IMR-90 (cell line): ENCODE results near the gene MED17. TPM values are rescaled to one million over a fixed set of nuclear protein-coding genes. Genes with fewer than 3 reads are reported as not detected.

Experiments
- ATAC-seq: fragments of 200-7000 bp; cut with Tn5 transposase; 2 replicates; pipeline ENCODE4 v1.9.1; 2020; ENCODE audit warnings: low read depth, mild to moderate bottlenecking, moderate library complexity
- BruUV-seq: library from RNA; stranded (reverse); fragments of 400-500 nt; replicated peaks from 2 replicates; lab custom pipeline; 2021; lab: Mats Ljungman, UMichigan
- CTCF ChIA-PET: fragments of 300-600 bp; formaldehyde crosslinking; extraction: SDS; loops from one replicate; lab custom pipeline; 2021; ENCODE audit warnings: antibody characterized with exemption; lab: Yijun Ruan, JAX
- POLR2A ChIA-PET: fragments of 300-600 bp; sonication (Branson Sonifier 250); formaldehyde crosslinking; loops from one replicate; lab custom pipeline; 2022; ENCODE audit warnings: antibody characterized with exemption; ENCODE audit not compliant: unreplicated experiment; lab: Charles Lee
- DNase-seq: peaks from one replicate; pipeline ENCODE4 v3.0.0; 2013
- H2AFZ ChIP-seq: replicated peaks from 2 replicates; pipeline ENCODE3; 2013; ENCODE audit warnings: low read length, mild to moderate bottlenecking; ENCODE audit not compliant: poor library complexity
- H2AK5ac ChIP-seq: 2 replicates; pipeline ENCODE4 v1.6.1; 2013; ENCODE audit warnings: low read depth, low read length, inconsistent platforms
- H2AK9ac ChIP-seq: replicated peaks from 2 replicates; pipeline ENCODE3; 2013; ENCODE audit warnings: mild to moderate bottlenecking, low read depth, low read length, moderate library complexity; ENCODE audit not compliant: poor library complexity
- H2BK120ac ChIP-seq: 2 replicates; pipeline ENCODE4 v1.6.1; 2013; ENCODE audit warnings: low read depth, low read length, inconsistent platforms
- H2BK15ac ChIP-seq: 3 replicates; pipeline ENCODE4 v1.6.1; 2013; ENCODE audit warnings: low read depth, low read length, inconsistent platforms
- H2BK20ac ChIP-seq: 2 replicates; pipeline ENCODE4 v1.6.1; 2013; ENCODE audit warnings: low read depth, mild to moderate bottlenecking, inconsistent platforms, low read length, moderate library complexity
- H2BK5ac ChIP-seq: 2 replicates; pipeline ENCODE4 v1.6.1; 2013; ENCODE audit warnings: mild to moderate bottlenecking, low read depth, low read length, inconsistent platforms; ENCODE audit not compliant: poor library complexity, severe bottlenecking
- H3K14ac ChIP-seq: replicated peaks from 2 replicates; pipeline ENCODE4 v1.6.1; 2013; ENCODE audit warnings: low read depth, low read length, inconsistent platforms
- H3K18ac ChIP-seq: 2 replicates; pipeline ENCODE4 v1.6.1; 2013; ENCODE audit warnings: low read depth, low read length, control low read depth
- H3K23ac ChIP-seq: 2 replicates; pipeline ENCODE4 v1.6.1; 2013; ENCODE audit warnings: low read depth, low read length, inconsistent platforms
- H3K27ac ChIP-seq: 2 replicates; pipeline ENCODE4 v1.5.1; 2013; ENCODE audit warnings: mild to moderate bottlenecking, control low read depth, low read length; ENCODE audit not compliant: insufficient read depth
- H3K27me3 ChIP-seq: 2 replicates; pipeline ENCODE4 v1.6.1; 2013; ENCODE audit warnings: low read length; ENCODE audit not compliant: control insufficient read depth, insufficient read depth
- H3K36me3 ChIP-seq: 2 replicates; pipeline ENCODE4 v1.6.1; 2013; ENCODE audit warnings: low read length, mixed read lengths; ENCODE audit not compliant: control insufficient read depth, insufficient read depth
- H3K4ac ChIP-seq: 2 replicates; pipeline ENCODE4 v1.6.1; 2013; ENCODE audit warnings: low read depth, low read length, inconsistent platforms
- H3K4me1 ChIP-seq: 2 replicates; pipeline ENCODE4 v1.6.1; 2013; ENCODE audit warnings: low read length, mixed read lengths; ENCODE audit not compliant: control insufficient read depth, insufficient read depth
- H3K4me2 ChIP-seq: 2 replicates; pipeline ENCODE4 v1.6.1; 2013; ENCODE audit warnings: low read depth, mild to moderate bottlenecking, control low read depth, low read length, moderate library complexity
- H3K4me3 ChIP-seq: 2 replicates; pipeline ENCODE4 v1.5.1; 2013; ENCODE audit warnings: low read depth, mild to moderate bottlenecking, control low read depth, low read length, moderate library complexity; ENCODE audit not compliant: insufficient read depth
- H3K56ac ChIP-seq: 2 replicates; pipeline ENCODE4 v1.6.1; 2013; ENCODE audit warnings: low read length, inconsistent platforms; ENCODE audit not compliant: insufficient read depth; ENCODE audit errors: extremely low read depth
- H3K79me1 ChIP-seq, 2 experiments: 2 replicates each; pipeline ENCODE4 v1.6.1; 2013; ENCODE audit warnings: low read length in 2 of 2, inconsistent platforms in 1 of 2, low read depth in 1 of 2
- H3K9ac ChIP-seq: 2 replicates; pipeline ENCODE4 v1.6.1; 2013; ENCODE audit warnings: low read depth, low read length, control low read depth
- H3K9me1 ChIP-seq: 2 replicates; pipeline ENCODE4 v1.6.1; 2013; ENCODE audit warnings: low read length, inconsistent platforms; ENCODE audit not compliant: insufficient read depth
- H3K9me3 ChIP-seq: 2 replicates; pipeline ENCODE4 v1.6.1; 2013; ENCODE audit warnings: low read length; ENCODE audit not compliant: control insufficient read depth, insufficient read depth
- H4K20me1 ChIP-seq: 2 replicates; pipeline ENCODE4 v1.6.1; 2013; ENCODE audit warnings: low read length, inconsistent platforms; ENCODE audit not compliant: insufficient read depth
- H4K5ac ChIP-seq: 2 replicates; pipeline ENCODE4 v1.6.1; 2013; ENCODE audit warnings: mild to moderate bottlenecking, low read depth, low read length, control low read depth
- H4K8ac ChIP-seq, 2 experiments: 2 replicates each; pipeline ENCODE4 v1.6.1; 2013; ENCODE audit warnings: low read depth in 2 of 2, low read length in 2 of 2, control low read depth in 1 of 2, inconsistent platforms in 1 of 2
- H4K91ac ChIP-seq: 2 replicates; pipeline ENCODE4 v1.6.1; 2013; ENCODE audit warnings: low read depth, low read length, inconsistent platforms; ENCODE audit not compliant: insufficient read depth
- CEBPB ChIP-seq: IDR thresholded peaks from 2 replicates; pipeline ENCODE4 v1.6.1; 2012; ENCODE audit warnings: low read depth, low read length, improper control_type of control experiment
- CHD1 ChIP-seq: IDR thresholded peaks from 2 replicates; pipeline ENCODE4 v1.6.1; 2012; ENCODE audit warnings: low read depth, low read length, improper control_type of control experiment
- CTCF ChIP-seq: conservative IDR thresholded peaks from 2 replicates; pipeline ENCODE4 v1.5.1; 2012; ENCODE audit warnings: mild to moderate bottlenecking, low read depth, low read length, improper control_type of control experiment
- ELK1 ChIP-seq: fragments of 150-350 bp; IDR thresholded peaks from 2 replicates; pipeline ENCODE4 v1.6.1; 2016; ENCODE audit warnings: low read depth, mild to moderate bottlenecking, low read length, moderate library complexity, borderline replicate concordance
- FOS ChIP-seq: fragments of 150-350 bp; IDR thresholded peaks from 2 replicates; pipeline ENCODE4 v1.6.1; 2016; ENCODE audit warnings: low read depth, low read length
- MAFK ChIP-seq: IDR thresholded peaks from 2 replicates; pipeline ENCODE4 v1.6.1; 2012; ENCODE audit warnings: low read depth, low read length, improper control_type of control experiment
- MAZ ChIP-seq: IDR thresholded peaks from 2 replicates; pipeline ENCODE4 v1.6.1; 2012; ENCODE audit warnings: low read depth, mild to moderate bottlenecking, low read length, improper control_type of control experiment, moderate library complexity, borderline replicate concordance
- MXI1 ChIP-seq: IDR thresholded peaks from 2 replicates; pipeline ENCODE4 v1.6.1; 2012; ENCODE audit warnings: low read depth, mild to moderate bottlenecking, low read length, moderate library complexity, borderline replicate concordance
- NFE2L2 ChIP-seq: fragments of 150-350 bp; IDR thresholded peaks from 2 replicates; pipeline ENCODE4 v1.6.1; 2016; ENCODE audit warnings: low read depth, mild to moderate bottlenecking, low read length
- POLR2A ChIP-seq: IDR thresholded peaks from 2 replicates; pipeline ENCODE4 v1.6.1; 2012; ENCODE audit warnings: mild to moderate bottlenecking, low read depth, low read length
- RAD21 ChIP-seq: IDR thresholded peaks from 2 replicates; pipeline ENCODE4 v1.6.1; 2012; ENCODE audit warnings: low read length, improper control_type of control experiment
- RCOR1 ChIP-seq: IDR thresholded peaks from 2 replicates; pipeline ENCODE4 v1.6.1; 2012; ENCODE audit warnings: mild to moderate bottlenecking, low read length, improper control_type of control experiment; ENCODE audit not compliant: insufficient replicate concordance
- RFX5 ChIP-seq: IDR thresholded peaks from 2 replicates; pipeline ENCODE4 v1.8.0; 2012; ENCODE audit warnings: low read depth, mild to moderate bottlenecking, low read length, moderate library complexity
- SMC3 ChIP-seq: fragments of 150-350 bp; IDR thresholded peaks from 2 replicates; pipeline ENCODE4 v1.6.1; 2016; ENCODE audit warnings: low read depth, mild to moderate bottlenecking, antibody characterized with exemption, low read length, moderate library complexity
- USF2 ChIP-seq: fragments of 150-350 bp; IDR thresholded peaks from 2 replicates; pipeline ENCODE4 v1.6.1; 2017; ENCODE audit warnings: mild to moderate bottlenecking, antibody characterized with exemption, low read length, low read depth
- WGBS, 2 experiments: methylation state at CpG; one replicate each; pipeline versions ENCODE4 v1.1.5 to v1.1.7; 2013; ENCODE audit warnings: missing lambda C conversion rate in 2 of 2; ENCODE audit not compliant: insufficient read length in 1 of 2; ENCODE audit errors: extremely low coverage in 2 of 2; 5-methylcytosine and 5-hydroxymethylcytosine counted together
- dilution Hi-C: fragments of 300-500 bp; cut with HindIII; formaldehyde crosslinking; loops from one replicate; pipeline ENCODE4 v1.14.3; 2018; ENCODE audit warnings: low sequenced_read_pairs; ENCODE audit not compliant: unreplicated experiment
- in situ Hi-C: fragments of 300-500 bp; cut with MboI; formaldehyde crosslinking; loops from 3 replicates; pipeline ENCODE4 v1.14.3; 2019; ENCODE audit warnings: low sequenced_read_pairs, inconsistent platforms, mixed read lengths
- intact Hi-C: fragments of 100-400 bp; cut with micrococcal nuclease; formaldehyde crosslinking; loops from 2 replicates; pipeline ENCODE4 v1.10.0; 2022
- polyA plus RNA-seq, 3 experiments: library from polyadenylated mRNA; depleted of rRNA; stranded (reverse); fragments of >200 nt; gene quantifications; 2 replicates each; pipeline ENCODE4 v1.2.3, GENCODE V29; 2012; ENCODE audit warnings: low replicate concordance in 1 of 3
- total RNA-seq: library from RNA; depleted of rRNA; stranded (reverse); fragments of >200 nt; gene quantifications from 2 replicates; pipeline ENCODE4 v1.2.3, GENCODE V29; 2012

The MED17 gene
- total and polyA plus RNA-seq, 2 of the 4 experiments (the other 2 are of a cell fraction) = 20.0 to 23.3 TPM

GRCh38 chr11:93784935-93785360 lies 866 bp downstream of the MED17 start:
- H3K36me3 ChIP-seq = peaks cover 6% of the 10 kb centered on the region
- peak overlapping the region; percentile 99 for H2AK9ac ChIP-seq
- DNase-seq = no peak
- WGBS, 2 experiments = 0% methylated on average over 9 of the region's 13 CpGs; no CpG with 5 or more reads in 1 of the 2 experiments
- H3K56ac ChIP-seq = peak overlapping the region; percentile 85
- ChIA-PET POLR2A (no interaction called here), CTCF (no interaction called here)
- H2BK20ac ChIP-seq = no peak overlapping the region
- H3K14ac ChIP-seq = peak overlapping the region; percentile 73
- TF ChIP-seq USF2 (no peak), SMC3 (no peak), FOS (no peak), RFX5 (no peak), RCOR1 (no peak), CHD1 (no peak), MXI1 (no peak), MAFK (no peak), RAD21 (no peak), ELK1 (no peak), NFE2L2 (no peak), POLR2A (no peak), CEBPB (no peak), MAZ (no peak), CTCF (no peak)
- H2BK120ac ChIP-seq = no peak overlapping the region
- intact Hi-C loops = loop anchor here (1.0 kb wide), 1 partner anchor 44 kb away; the partner anchor contains the start of genes C11orf54 and TAF1D
- H3K9me1 ChIP-seq = peaks cover 4% of the 10 kb centered on the region; the same call in 1 of the 2 replicates
- no peak overlapping the region for H4K91ac ChIP-seq
- H3K79me1 ChIP-seq = peaks cover 7 to 24% of the 10 kb centered on the region in 2 experiments; a peak in 2 of 4 replicates
- no peak; the same call in 1 of the 2 replicates for ATAC-seq
- BruUV-seq = TSS peak; percentile 51
- dilution Hi-C loops = no loop called here
- no peaks in the 10 kb centered on the region for H3K27me3 ChIP-seq
- peak overlapping the region; percentile 94 for H3K27ac ChIP-seq
- peak overlapping the region; percentile 97 for H3K9ac ChIP-seq
- H3K4me1 ChIP-seq = peaks cover 4% of the 10 kb centered on the region; the same call in 1 of the 2 replicates
- H3K18ac ChIP-seq = no peak overlapping the region
- H2BK5ac ChIP-seq = peak overlapping the region; percentile 83
- peak overlapping the region; percentile 96 for H3K4me2 ChIP-seq
- no peaks in the 10 kb centered on the region for H3K9me3 ChIP-seq
- H2AFZ ChIP-seq = peak overlapping the region; percentile 96
- 0 out of 2 replicates have a peak overlapping the region, but pooled peaks have one; percentile 82 for H4K5ac ChIP-seq
- H3K23ac ChIP-seq = peak overlapping the region; percentile 67
- no peak overlapping the region for H2BK15ac ChIP-seq
- in situ Hi-C loops = no loop called here
- peak overlapping the region; percentile 91 for H3K4me3 ChIP-seq
- H4K20me1 ChIP-seq = peaks cover 41% of the 10 kb centered on the region
- H4K8ac ChIP-seq = peak overlapping the region in 1 of 2 experiments; percentile 89; a peak in 2 of 4 replicates
- peak overlapping the region; percentile 55; the same call in 1 of the 2 replicates for H3K4ac ChIP-seq
- peak overlapping the region; percentile 24; the same call in 1 of the 2 replicates for H2AK5ac ChIP-seq
